Endodermal cell (in vitro differentiated cells): ENCODE measurements around the gene TMEM72. TPM values are rescaled to one million over a fixed set of nuclear protein-coding genes. Genes with fewer than 3 reads are reported as not detected.

Source experiments
- DNase-seq: peaks from one replicate; pipeline ENCODE4 v3.0.0-alpha.2; 2017
- H3K27ac ChIP-seq: 2 replicates; pipeline ENCODE4 v1.5.1; 2013; ENCODE audit warnings: mild to moderate bottlenecking, low read depth, low read length, moderate library complexity
- H3K27me3 ChIP-seq: 2 replicates; pipeline ENCODE4 v1.6.1; 2013; ENCODE audit warnings: mild to moderate bottlenecking, low read length, moderate library complexity; ENCODE audit not compliant: insufficient read depth, control insufficient read depth, poor library complexity, severe bottlenecking
- H3K36me3 ChIP-seq: 2 replicates; pipeline ENCODE4 v1.7.0; 2013; ENCODE audit warnings: mild to moderate bottlenecking, low read length, moderate library complexity; ENCODE audit not compliant: control insufficient read depth, insufficient read depth
- H3K4me1 ChIP-seq: one replicate; pipeline ENCODE4 v1.7.0; 2013; ENCODE audit warnings: low read length; ENCODE audit not compliant: control insufficient read depth, insufficient read depth
- H3K4me3 ChIP-seq: 2 replicates; pipeline ENCODE4 v1.5.1; 2013; ENCODE audit warnings: mild to moderate bottlenecking, low read length, moderate library complexity
- H3K9ac ChIP-seq: 2 replicates; pipeline ENCODE4 v1.6.1; 2013; ENCODE audit warnings: mild to moderate bottlenecking, low read length, moderate library complexity; ENCODE audit not compliant: poor library complexity, severe bottlenecking; ENCODE audit errors: extremely low read depth
- H3K9me3 ChIP-seq: 2 replicates; pipeline ENCODE4 v1.6.1; 2013; ENCODE audit warnings: mild to moderate bottlenecking, low read length, moderate library complexity; ENCODE audit not compliant: control insufficient read depth
- H3K27ac Mint-ChIP-seq: 2 replicates; pipeline ENCODE4 v1.8.0; 2020; ENCODE audit warnings: mixed read lengths
- H3K27me3 Mint-ChIP-seq: 2 replicates; pipeline ENCODE4 v1.8.0; 2021; ENCODE audit warnings: mild to moderate bottlenecking, mixed read lengths; ENCODE audit not compliant: insufficient read depth
- H3K36me3 Mint-ChIP-seq: 2 replicates; pipeline ENCODE4 v1.8.0; 2020; ENCODE audit warnings: low read depth, mixed read lengths
- H3K4me1 Mint-ChIP-seq: 2 replicates; pipeline ENCODE4 v1.8.0; 2020; ENCODE audit warnings: mixed read lengths
- H3K4me3 Mint-ChIP-seq: 2 replicates; pipeline ENCODE4 v1.8.0; 2020; ENCODE audit warnings: mild to moderate bottlenecking, moderate library complexity, mixed read lengths
- H3K9me3 Mint-ChIP-seq: 2 replicates; pipeline ENCODE4 v1.8.0; 2020; ENCODE audit warnings: mild to moderate bottlenecking, mixed read lengths
- CTCF ChIP-seq: fragments of 200-600 bp; sonication (generic); conservative IDR thresholded peaks from 2 replicates; pipeline ENCODE4 v1.5.0; 2021; ENCODE audit warnings: antibody characterized with exemption, mild to moderate bottlenecking
- WGBS, 2 experiments: methylation state at CpG; one replicate each; pipeline versions ENCODE4 v1.1.5 to v1.1.7; 2013; ENCODE audit warnings: missing lambda C conversion rate in 2 of 2, mixed read lengths in 1 of 2; ENCODE audit not compliant: insufficient coverage in 1 of 2, insufficient read length in 1 of 2; 5-methylcytosine and 5-hydroxymethylcytosine counted together
- total RNA-seq, 2 donors: library from RNA; stranded (reverse); fragmentation: NEBNext Ultra II Directional in 1 of 2; extraction: Animal tissue kit (Norgen Biotek cat#: 25700) in 1 of 2; gene quantifications; 2 replicates in 1 of 2; 3 replicates in 1 of 2; pipeline ENCODE4 v1.2.1, GENCODE V29; 2021

TMEM72 gene
- total RNA-seq, 2 donors from 2014 or later: not detected

GRCh38 chr10:44909910-44910309, 1.2 kb upstream of the TMEM72 start:
- Mint-ChIP-seq H3K27ac (no peak overlapping the region), H3K27me3 (peaks cover 5% of the 10 kb centered on the region), H3K4me1 (peaks cover 26% of the 10 kb centered on the region), H3K9me3 (no peaks in the 10 kb centered on the region), H3K4me3 (no peak overlapping the region), H3K36me3 (no peaks in the 10 kb centered on the region)
- H3K27ac ChIP-seq: no peak overlapping the region
- no peaks in the 10 kb centered on the region for H3K36me3 ChIP-seq
- WGBS, 2 experiments: 75 to 100% methylated on average over 1 of the region's 1 CpG
- H3K9ac ChIP-seq: no peak overlapping the region
- DNase-seq: no peak
- H3K9me3 ChIP-seq: no peaks in the 10 kb centered on the region
- no peak overlapping the region for H3K4me3 ChIP-seq
- H3K27me3 ChIP-seq: no peaks in the 10 kb centered on the region
- H3K4me1 ChIP-seq: peaks cover 2% of the 10 kb centered on the region
- TF ChIP-seq CTCF: no peak

GRCh38 chr10:44910602-44911001, 535 bp upstream of the TMEM72 start:
- Histone ChIP-seq H3K27me3 (no peaks in the 10 kb centered on the region), H3K36me3 (no peaks in the 10 kb centered on the region), H3K4me1 (peaks cover 2% of the 10 kb centered on the region), H3K27ac (no peak overlapping the region), H3K9ac (no peak overlapping the region), H3K9me3 (no peaks in the 10 kb centered on the region), H3K4me3 (no peak overlapping the region)
- Mint-ChIP-seq H3K4me1 (peaks cover 26% of the 10 kb centered on the region), H3K36me3 (no peaks in the 10 kb centered on the region), H3K9me3 (no peaks in the 10 kb centered on the region), H3K27ac (no peak overlapping the region), H3K27me3 (peaks cover 5% of the 10 kb centered on the region), H3K4me3 (no peak overlapping the region)
- DNase-seq: no peak
- TF ChIP-seq CTCF: no peak
- 78 to 85% methylated on average over 6 to 7 of the region's 7 CpGs for WGBS, 2 experiments

- H3K36me3 ChIP-seq: no peaks in the 10 kb centered on the region
- no peak for TF ChIP-seq CTCF
- H3K9ac ChIP-seq: no peak overlapping the region
- H3K27ac ChIP-seq: no peak overlapping the region
- Mint-ChIP-seq H3K36me3 (no peaks in the 10 kb centered on the region), H3K27ac (no peak overlapping the region), H3K4me1 (peaks cover 26% of the 10 kb centered on the region), H3K9me3 (no peaks in the 10 kb centered on the region), H3K27me3 (peaks cover 5% of the 10 kb centered on the region), H3K4me3 (no peak overlapping the region)
- no peak overlapping the region for H3K4me3 ChIP-seq
- H3K27me3 ChIP-seq: no peaks in the 10 kb centered on the region
- DNase-seq: no peak
- no peaks in the 10 kb centered on the region for H3K9me3 ChIP-seq
- 90 to 100% methylated on average over 2 to 3 of the region's 3 CpGs for WGBS, 2 experiments
- H3K4me1 ChIP-seq: peaks cover 2% of the 10 kb centered on the region
These were observed 814 bp downstream of the TMEM72 start for GRCh38 chr10:44911951-44912350.
